HCT116 (cell line): ENCODE measurements around the gene SLC41A3. TPM values are rescaled to one million over a fixed set of nuclear protein-coding genes. Genes with fewer than 3 reads are reported as not detected.

Experiments used
- ATAC-seq: fragments of 200-7000 bp; cut with Tn5 transposase; 2 replicates; pipeline ENCODE4 v1.9.1; 2020; ENCODE audit warnings: mild to moderate bottlenecking, moderate library complexity
- BruUV-seq: library from RNA; stranded (reverse); fragments of 400-500 nt; replicated peaks from 2 replicates; lab custom pipeline; 2021; lab: Mats Ljungman, UMichigan
- CTCF ChIA-PET: fragments of 300-600 bp; sonication (Branson Sonifier 250); formaldehyde crosslinking; loops from one replicate; lab custom pipeline; 2021; ENCODE audit warnings: antibody characterized with exemption; lab: Charles Lee
- POLR2A ChIA-PET: fragments of 300-600, 350-600 bp; sonication (Branson Sonifier 250); formaldehyde crosslinking; loops from one replicate; lab custom pipeline; 2021; ENCODE audit warnings: antibody characterized with exemption; lab: Charles Lee
- RAD21 ChIA-PET, 2 experiments: fragments of 300-600 bp; sonication (Branson Sonifier 250); formaldehyde crosslinking; loops; one replicate each; lab custom pipeline; 2023; ENCODE audit warnings: low total read pairs in 2 of 2; ENCODE audit not compliant: uncharacterized antibody in 2 of 2, unreplicated experiment in 2 of 2, low non-redundant PET in 1 of 2; lab: Charles Lee
- DNase-seq: peaks from one replicate; pipeline ENCODE4 v3.0.0-alpha.2; 2010; ENCODE audit warnings: low read depth, low spot score
- H2AFZ ChIP-seq: fragments of 200-600 bp; shearing (Covaris generic), sonication (generic); 2 replicates; pipeline ENCODE4 v1.6.1; 2017; ENCODE audit warnings: low read depth, mixed run types, mixed read lengths, antibody characterized with exemption, low read length; ENCODE audit not compliant: poor library complexity, severe bottlenecking
- H3K27ac ChIP-seq: 2 replicates; pipeline ENCODE4 v1.5.1; 2012; ENCODE audit warnings: low read depth, low read length
- H3K27me3 ChIP-seq: fragments of 200-600 bp; sonication (generic); 2 replicates; pipeline ENCODE4 v1.6.1; 2016; ENCODE audit warnings: mixed run types, low read length, mixed read lengths; ENCODE audit not compliant: insufficient read depth
- H3K36me3 ChIP-seq, 2 experiments: fragments of 200-500 bp in 1 of 2; fragments of 200-600 bp in 1 of 2; sonication (Bioruptor generic) in 1 of 2; sonication (generic) in 1 of 2; 2 replicates each; pipeline versions ENCODE4 v1.5.1 to v1.6.1; 2014 to 2016; ENCODE audit warnings: low read length in 2 of 2, inconsistent platforms in 1 of 2, mixed read lengths in 1 of 2, mixed run types in 1 of 2; ENCODE audit not compliant: insufficient read depth in 2 of 2, control insufficient read depth in 1 of 2
- H3K4me1 ChIP-seq, 2 experiments: fragments of 200-600 bp in 1 of 2; sonication (generic) in 1 of 2; 2 replicates each; pipeline versions ENCODE4 v1.5.1 to v1.6.1; 2012 to 2017; ENCODE audit warnings: low read length in 2 of 2, inconsistent platforms in 1 of 2, mild to moderate bottlenecking in 1 of 2, mixed read lengths in 1 of 2, mixed run types in 1 of 2, moderate library complexity in 1 of 2; ENCODE audit not compliant: insufficient read depth in 2 of 2, control insufficient read depth in 1 of 2
- H3K4me2 ChIP-seq: fragments of 200-600 bp; sonication (generic); 2 replicates; pipeline ENCODE4 v1.6.1; 2017; ENCODE audit warnings: mixed run types, low read length, mixed read lengths
- H3K4me3 ChIP-seq, 2 experiments: fragments of 200-600 bp in 1 of 2; sonication (generic) in 1 of 2; replicated peaks in 1 of 2; 2 replicates each; pipeline ENCODE4 v1.5.1; 2011 to 2016; ENCODE audit warnings: low read length in 2 of 2, control low read depth in 1 of 2, low read depth in 1 of 2, mild to moderate bottlenecking in 1 of 2, mixed read lengths in 1 of 2, mixed run types in 1 of 2
- H3K79me2 ChIP-seq: fragments of 200-600 bp; sonication (generic); 2 replicates; pipeline ENCODE4 v1.6.1; 2017; ENCODE audit warnings: mild to moderate bottlenecking, mixed run types, low read length, moderate library complexity, mixed read lengths; ENCODE audit not compliant: insufficient read depth
- H3K9ac ChIP-seq: fragments of 200-600 bp; sonication (generic); 2 replicates; pipeline ENCODE4 v1.6.1; 2016; ENCODE audit warnings: low read length, mixed read lengths
- H3K9me2 ChIP-seq: fragments of 200-600 bp; sonication (generic), shearing (Covaris generic); 2 replicates; pipeline ENCODE4 v1.6.1; 2017; ENCODE audit warnings: mixed run types, mild to moderate bottlenecking, moderate library complexity; ENCODE audit not compliant: insufficient read depth
- H3K9me3 ChIP-seq, 2 experiments: fragments of 200-500 bp in 1 of 2; fragments of 200-600 bp in 1 of 2; sonication (Bioruptor generic) in 1 of 2; sonication (generic) in 1 of 2; 2 replicates each; pipeline ENCODE4 v1.6.1; 2014 to 2017; ENCODE audit warnings: low read length in 2 of 2, mixed read lengths in 2 of 2, inconsistent platforms in 1 of 2, low read depth in 1 of 2, mild to moderate bottlenecking in 1 of 2, mixed run types in 1 of 2, moderate library complexity in 1 of 2; ENCODE audit not compliant: control insufficient read depth in 1 of 2, insufficient read depth in 1 of 2
- H4K20me1 ChIP-seq: fragments of 200-600 bp; sonication (generic), shearing (Covaris generic); 2 replicates; pipeline ENCODE4 v1.6.1; 2017; ENCODE audit warnings: mixed run types, mild to moderate bottlenecking, moderate library complexity; ENCODE audit not compliant: insufficient read depth
- ELF1 ChIP-seq: IDR thresholded peaks from 2 replicates; pipeline ENCODE4 v1.6.1; 2012; ENCODE audit warnings: low read depth, borderline replicate concordance
- EZH2 ChIP-seq: fragments of 200-600 bp; sonication (generic); IDR thresholded peaks from 2 replicates; pipeline ENCODE4 v1.6.1; 2017; ENCODE audit warnings: antibody characterized with exemption, mixed run types
- REST ChIP-seq: IDR thresholded peaks from 2 replicates; pipeline ENCODE4 v1.6.1; 2012; ENCODE audit warnings: low read depth
- ZBTB33 ChIP-seq: IDR thresholded peaks from 2 replicates; pipeline ENCODE4 v1.6.1; 2011; ENCODE audit warnings: mild to moderate bottlenecking, low read length, moderate library complexity; ENCODE audit not compliant: insufficient replicate concordance; ENCODE audit errors: extremely low read depth
- ZFX ChIP-seq: fragments of 450-650 bp; IDR thresholded peaks from 2 replicates; pipeline ENCODE4 v1.6.1; 2017
- intact Hi-C: fragments of 100-400 bp; cut with micrococcal nuclease; formaldehyde crosslinking; loops from 2 replicates; pipeline ENCODE4 v1.10.0; 2022
- total RNA-seq: library from RNA; stranded (reverse); gene quantifications from one replicate; pipeline ENCODE4 v1.2.1, GENCODE V29; 2021; ENCODE audit not compliant: unreplicated experiment

SLC41A3 gene
- total RNA-seq, 1 experiment from 2014 or later = 45.9 TPM

GRCh38 chr3:126018995-126019394, 64.9 kb downstream of the SLC41A3 start:
- H3K4me1 ChIP-seq = no peaks in the 10 kb centered on the region
- no peak overlapping the region for H3K9ac ChIP-seq
- H2AFZ ChIP-seq = no peak overlapping the region
- no peak overlapping the region for H3K4me2 ChIP-seq
- H3K4me3 ChIP-seq = no peak overlapping the region
- no peaks in the 10 kb centered on the region for H3K36me3 ChIP-seq
- intact Hi-C loops = no loop called here
- RAD21 ChIA-PET = no interaction called here
- POLR2A ChIA-PET = no interaction called here
- H4K20me1 ChIP-seq = no peaks in the 10 kb centered on the region
- CTCF ChIA-PET = no interaction called here
- TF ChIP-seq ZBTB33 = no peak
- no peak for TF ChIP-seq ZFX
- TF ChIP-seq REST = no peak
- TF ChIP-seq ELF1 = no peak
- no peak for TF ChIP-seq EZH2
- H3K9me3 ChIP-seq = no peaks in the 10 kb centered on the region
- no peaks in the 10 kb centered on the region for H3K9me2 ChIP-seq
- H3K79me2 ChIP-seq = no peaks in the 10 kb centered on the region
- ATAC-seq (no peak), DNase-seq (no peak)
- no peaks in the 10 kb centered on the region for H3K27me3 ChIP-seq
- no TSS peak for BruUV-seq
- no peak overlapping the region for H3K27ac ChIP-seq
